ENCODE results near the gene BNIP2.

DNA sequence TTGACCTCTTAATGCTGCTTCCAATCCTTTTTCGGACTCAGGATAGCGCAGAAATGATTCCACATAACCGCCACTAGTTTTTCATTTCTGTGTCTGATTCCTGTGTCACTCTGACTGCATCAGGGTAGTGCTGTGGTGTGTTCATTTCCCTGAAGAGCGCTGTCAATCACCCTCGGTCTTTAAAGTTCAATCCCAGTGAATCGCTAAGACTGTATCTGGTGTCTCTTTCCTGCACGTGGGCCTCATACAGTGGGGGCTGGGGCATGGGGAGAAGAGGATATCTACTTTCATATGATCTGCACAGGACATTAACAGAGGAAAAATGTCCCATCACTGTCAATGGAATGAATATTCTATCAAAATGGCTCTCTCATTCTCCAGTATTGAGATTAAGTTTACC, 32.9 kb upstream of the BNIP2 start:
- no peak for TF ChIP-seq POLR2A (IDR thresholded peaks at IDR 0.05)
- TF ChIP-seq, protein P1, sequence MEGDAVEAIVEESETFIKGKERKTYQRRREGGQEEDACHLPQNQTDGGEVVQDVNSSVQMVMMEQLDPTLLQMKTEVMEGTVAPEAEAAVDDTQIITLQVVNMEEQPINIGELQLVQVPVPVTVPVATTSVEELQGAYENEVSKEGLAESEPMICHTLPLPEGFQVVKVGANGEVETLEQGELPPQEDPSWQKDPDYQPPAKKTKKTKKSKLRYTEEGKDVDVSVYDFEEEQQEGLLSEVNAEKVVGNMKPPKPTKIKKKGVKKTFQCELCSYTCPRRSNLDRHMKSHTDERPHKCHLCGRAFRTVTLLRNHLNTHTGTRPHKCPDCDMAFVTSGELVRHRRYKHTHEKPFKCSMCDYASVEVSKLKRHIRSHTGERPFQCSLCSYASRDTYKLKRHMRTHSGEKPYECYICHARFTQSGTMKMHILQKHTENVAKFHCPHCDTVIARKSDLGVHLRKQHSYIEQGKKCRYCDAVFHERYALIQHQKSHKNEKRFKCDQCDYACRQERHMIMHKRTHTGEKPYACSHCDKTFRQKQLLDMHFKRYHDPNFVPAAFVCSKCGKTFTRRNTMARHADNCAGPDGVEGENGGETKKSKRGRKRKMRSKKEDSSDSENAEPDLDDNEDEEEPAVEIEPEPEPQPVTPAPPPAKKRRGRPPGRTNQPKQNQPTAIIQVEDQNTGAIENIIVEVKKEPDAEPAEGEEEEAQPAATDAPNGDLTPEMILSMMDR (IDR thresholded peaks at IDR 0.05): no peak
